Measurements from ENCODE around the gene IMPA2.
"Not testable (repeated sequence)": the region's sequence is repeated elsewhere in the genome, so short reads cannot be mapped to it uniquely, and the experiment has no call there.

- TF ChIP-seq EZH2 (IDR thresholded peaks at IDR 0.05; ENCODE audit: borderline replicate concordance, control insufficient read depth, low read depth, low read length); POLR2AphosphoS5 (IDR thresholded peaks at IDR 0.05; ENCODE audit: low read length); TAF1 (IDR thresholded peaks at IDR 0.05; ENCODE audit: borderline replicate concordance, low read depth, low read length); MAX (IDR thresholded peaks at IDR 0.05; ENCODE audit: low read depth, low read length); CTCF (IDR thresholded peaks at IDR 0.05 in 2 of 3, conservative IDR thresholded peaks at IDR 0.05 in 1 of 3; ENCODE audit: control insufficient read depth in 2 of 3, extremely low read depth in 1 of 3, insufficient read depth in 1 of 3, low read depth in 3 of 3, low read length in 3 of 3); ATF7 (IDR thresholded peaks at IDR 0.05; ENCODE audit: low read depth); NBN (IDR thresholded peaks at IDR 0.05); BCL3 (IDR thresholded peaks at IDR 0.05; ENCODE audit: borderline replicate concordance, insufficient read depth, low read depth, low read length, poor library complexity, severe bottlenecking); CBX5 (IDR thresholded peaks at IDR 0.05; ENCODE audit: low read depth): not testable (repeated sequence)
Observed at GRCh38 chr18:12068316-12068949, 87.1 kb downstream of the IMPA2 start.

Data from GM12878 (cell line).